ENCODE data around the gene EML1.

- TF ChIP-seq E2F1 (CRISPR knock-in tag; IDR thresholded peaks at IDR 0.05) (no peak), CTCF (IDR thresholded peaks at IDR 0.05) (no peak), EMX1 (CRISPR knock-in tag; IDR thresholded peaks at IDR 0.05) (no peak), MAX (CRISPR knock-in tag; IDR thresholded peaks at IDR 0.05) (no peak), JUN (CRISPR knock-in tag; IDR thresholded peaks at IDR 0.05) (no peak), TP53 (CRISPR knock-in tag; IDR thresholded peaks at IDR 0.05) (no peak)
These were observed 183.5 kb downstream of the EML1 start for GRCh38 chr14:99976681-99977080.

Measured in WTC11 (cell line).